Measurements from ENCODE around the gene TUBG2. TPM values are rescaled to one million over a fixed set of nuclear protein-coding genes. Genes with fewer than 3 reads are reported as not detected.

TUBG2 gene
- total RNA-seq, 1 experiment from 2014 or later, result 23.8 TPM

GRCh38 chr17:42676424-42677011 lies 17.4 kb downstream of the TUBG2 start, which contains the start of gene PLEKHH3:
PLEKHH3 (minus strand) TSS chr17:42676994; CDS start chr17:42676563, 431 bp downstream.
- POLR2A ChIA-PET, result interaction anchor here (0.6 to 2.2 kb wide), 10 partner anchors 17 to 686 kb away, joined by 3 to 10 read pairs (median 4); partner anchors contain the start of genes BECN1, PSMC3IP, RETREG3 and RPL27
- Mint-ChIP-seq H3K36me3 (ENCODE audit: insufficient read depth, unreplicated experiment) (peaks cover 35% of the 10 kb centered on the region), H3K4me1 (ENCODE audit: low read depth, unreplicated experiment) (peaks cover 4% of the 10 kb centered on the region), H3K4me3 (ENCODE audit: unreplicated experiment) (peak within 1 kb of the TSS; percentile 89), H3K9me3 (ENCODE audit: unreplicated experiment) (no peaks in the 10 kb centered on the region), H3K27ac (ENCODE audit: unreplicated experiment) (peak within 1 kb of the TSS; percentile 95), H3K27me3 (ENCODE audit: insufficient read depth, unreplicated experiment) (no peaks in the 10 kb centered on the region)
- Histone ChIP-seq H3K4me1 (peaks cover 26% of the 10 kb centered on the region), H3K27me3 (replicated peaks; ENCODE audit: control insufficient read depth, insufficient read depth, low read length) (no peaks in the 10 kb centered on the region), H3K9me3 (no peaks in the 10 kb centered on the region), H3K4me3 (ENCODE audit: low read depth, low read length) (peak within 1 kb of the TSS; percentile 85), H3K36me3 (ENCODE audit: control insufficient read depth, insufficient read depth, low read length) (peaks cover 2% of the 10 kb centered on the region)
- DNase-seq, result no peak
- intact Hi-C loops (cut with micrococcal nuclease; ENCODE audit: unreplicated experiment), result loop anchor here (1.0 to 5.0 kb wide), 2 partner anchors 67 to 86 kb away; partner anchors contain the start of genes RAMP2, RETREG3 and TUBG1
- no TSS peak for BruUV-seq (replicated peaks)
- CTCF ChIA-PET, result interaction anchor here (0.6 to 3.5 kb wide), 13 partner anchors 17 to 201 kb away, joined by 3 to 27 read pairs (median 4); partner anchors contain the start of genes BECN1, RETREG3, TUBG1 and TUBG2
- peak; percentile 8 to 15 for TF ChIP-seq CTCF (IDR thresholded peaks at IDR 0.05; ENCODE audit: insufficient read depth in 1 of 2, low read depth in 1 of 2, low read length in 1 of 2, severe bottlenecking in 1 of 2, unreplicated experiment in 1 of 2)

DNA sequence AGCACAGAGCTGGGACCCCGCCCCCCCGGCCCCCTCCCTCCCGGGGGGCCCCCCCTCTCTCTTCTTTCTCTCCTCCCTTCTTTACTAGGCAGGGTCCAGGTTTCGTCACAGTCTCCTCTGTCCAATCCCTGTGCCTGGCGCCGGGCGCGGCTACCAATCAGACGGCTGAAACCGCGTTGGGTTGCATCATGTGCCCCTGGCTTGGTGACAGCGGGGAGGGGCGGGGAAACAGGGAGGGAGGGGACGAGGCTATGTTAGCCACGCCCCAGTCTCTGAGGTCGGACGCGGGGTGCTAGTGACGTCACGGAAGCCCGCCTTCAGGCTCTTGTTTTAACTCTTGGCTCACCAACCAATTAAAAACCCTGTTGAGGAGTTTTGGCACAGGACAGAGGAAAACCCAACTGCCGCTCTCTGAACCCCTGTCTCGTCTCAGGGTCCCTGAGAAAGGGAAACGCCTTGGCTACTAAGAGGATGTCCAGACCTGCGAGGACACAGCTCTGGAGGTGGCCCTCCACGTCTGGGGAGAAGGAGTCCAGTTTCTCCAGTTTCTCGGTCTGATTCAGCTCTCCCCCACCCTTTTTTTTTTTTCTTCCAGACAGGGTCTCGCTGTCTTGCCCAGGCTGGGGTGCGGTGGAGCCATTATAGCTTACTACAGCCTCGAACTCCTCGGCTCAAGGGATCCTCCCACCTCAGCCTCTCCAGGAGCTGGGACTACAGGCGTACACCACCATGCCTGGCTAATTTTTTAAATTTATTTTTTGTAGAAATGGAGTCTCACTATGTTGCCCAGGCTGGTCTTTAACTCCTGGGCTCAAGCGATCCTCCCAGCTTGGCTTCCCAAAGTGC lies 18.2 kb downstream of the TUBG2 start:
- H3K9me3 ChIP-seq, result no peaks in the 10 kb centered on the region
- peak; percentile 99 to 100 for DNase-seq
- intact Hi-C loops (cut with micrococcal nuclease; ENCODE audit: unreplicated experiment), result loop anchor here (1.0 to 5.0 kb wide), 2 partner anchors 68 to 85 kb away; partner anchors contain the start of genes RAMP2, RETREG3 and TUBG1
- Mint-ChIP-seq H3K4me1 (ENCODE audit: low read depth, unreplicated experiment) (peaks cover 8% of the 10 kb centered on the region), H3K4me3 (ENCODE audit: unreplicated experiment) (peak overlapping the region; percentile 89), H3K27ac (ENCODE audit: unreplicated experiment) (peak overlapping the region; percentile 95), H3K9me3 (ENCODE audit: unreplicated experiment) (no peaks in the 10 kb centered on the region), H3K27me3 (ENCODE audit: insufficient read depth, unreplicated experiment) (no peaks in the 10 kb centered on the region), H3K36me3 (ENCODE audit: insufficient read depth, unreplicated experiment) (peaks cover 28% of the 10 kb centered on the region)
- no peaks in the 10 kb centered on the region for H3K27me3 ChIP-seq (replicated peaks; ENCODE audit: control insufficient read depth, insufficient read depth, low read length)
- peaks cover 26% of the 10 kb centered on the region for H3K4me1 ChIP-seq
- peaks cover 2% of the 10 kb centered on the region for H3K36me3 ChIP-seq (ENCODE audit: control insufficient read depth, insufficient read depth, low read length)
- no peak for TF ChIP-seq CTCF (IDR thresholded peaks at IDR 0.05; ENCODE audit: insufficient read depth in 1 of 2, low read depth in 1 of 2, low read length in 1 of 2, severe bottlenecking in 1 of 2, unreplicated experiment in 1 of 2)
- no TSS peak for BruUV-seq (replicated peaks)
- peak overlapping the region; percentile 85 for H3K4me3 ChIP-seq (ENCODE audit: low read depth, low read length)
- ChIA-PET POLR2A (interaction anchor here (0.6 to 2.2 kb wide), 9 partner anchors 18 to 685 kb away, joined by 3 to 10 read pairs (median 4); partner anchors contain the start of genes BECN1, PSMC3IP, RETREG3 and RPL27), CTCF (interaction anchor here (0.6 to 3.5 kb wide), 10 partner anchors 18 to 201 kb away, joined by 3 to 27 read pairs (median 4); partner anchors contain the start of genes BECN1, RETREG3, TUBG1 and TUBG2)

All from Caco-2 (cell line).